Stimulated activated CD4-positive, alpha-beta T cell treated with anti-CD3 and anti-CD28 coated beads, Interleukin-12 subunit alpha, Interleukin-12 subunit beta, amount 100 ng/mL, for 4 hours (primary cell): ENCODE measurements around the gene MNDA.
"Not testable (repeated sequence)": the region's sequence is repeated elsewhere in the genome, so short reads cannot be mapped to it uniquely, and the experiment has no call there.

Source experiments
- DNase-seq: peaks from one replicate; pipeline ENCODE4 v3.0.0-alpha.2; 2020

The MNDA gene

DNA sequence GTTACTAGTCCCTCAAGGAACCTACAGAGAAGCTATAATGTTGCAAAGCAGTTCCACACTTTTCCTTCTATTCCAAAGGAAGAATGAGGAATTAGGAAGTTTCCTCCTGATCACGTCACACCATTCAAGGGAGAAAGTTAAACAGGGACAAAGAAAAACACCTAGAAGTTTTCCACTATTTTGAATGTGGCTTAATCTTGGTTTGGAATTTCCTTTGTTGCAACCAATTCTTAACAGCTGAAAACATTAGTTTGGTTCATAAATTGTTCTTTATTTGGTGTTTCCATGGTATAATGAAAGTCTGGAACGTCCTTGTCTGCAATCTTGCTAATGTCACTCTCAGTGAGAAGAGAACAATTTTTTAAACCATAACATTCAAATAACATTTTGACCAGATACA lies 8.4 kb downstream of the MNDA start:
- DNase-seq = no peak

DNA sequence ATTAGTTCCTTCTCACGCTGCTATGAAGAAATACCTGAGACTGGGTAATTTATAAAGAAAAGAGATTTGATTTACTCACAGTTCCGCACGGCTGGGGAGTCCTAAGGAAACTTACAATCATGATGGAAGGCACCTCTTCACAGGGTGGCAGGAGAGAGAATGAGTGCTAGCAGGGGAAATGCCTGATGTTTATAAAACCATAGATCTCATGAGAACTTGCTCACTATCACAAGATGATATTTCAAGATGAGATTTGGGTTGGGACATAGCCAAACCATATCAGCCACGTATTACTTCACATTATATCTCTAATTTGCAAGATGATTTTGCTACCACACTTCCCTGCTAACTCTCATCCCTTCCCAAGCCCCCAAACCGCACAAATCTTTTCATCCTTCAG lies 9.1 kb downstream of the MNDA start:
- no peak for DNase-seq

DNA sequence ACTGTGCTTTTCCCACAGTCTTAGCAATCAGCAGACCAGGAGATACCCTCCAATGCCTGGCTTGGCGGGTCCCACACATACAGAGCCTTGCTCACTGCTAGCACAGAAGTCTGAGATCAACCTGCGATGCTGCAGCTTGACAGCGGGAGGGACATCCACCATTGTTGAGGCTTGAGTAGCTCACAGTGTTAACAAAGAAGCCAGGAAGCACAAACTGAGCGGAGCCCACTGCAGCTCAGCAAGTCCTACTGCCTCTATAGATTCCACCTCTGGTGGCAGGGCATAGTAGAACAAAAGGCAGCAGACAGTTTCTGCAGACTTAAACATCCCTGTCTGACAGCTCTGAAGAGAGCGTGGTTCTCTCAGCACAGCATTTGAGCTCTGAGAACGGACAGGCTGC lies 33.4 kb downstream of the MNDA start:
- DNase-seq = no peak

DNA sequence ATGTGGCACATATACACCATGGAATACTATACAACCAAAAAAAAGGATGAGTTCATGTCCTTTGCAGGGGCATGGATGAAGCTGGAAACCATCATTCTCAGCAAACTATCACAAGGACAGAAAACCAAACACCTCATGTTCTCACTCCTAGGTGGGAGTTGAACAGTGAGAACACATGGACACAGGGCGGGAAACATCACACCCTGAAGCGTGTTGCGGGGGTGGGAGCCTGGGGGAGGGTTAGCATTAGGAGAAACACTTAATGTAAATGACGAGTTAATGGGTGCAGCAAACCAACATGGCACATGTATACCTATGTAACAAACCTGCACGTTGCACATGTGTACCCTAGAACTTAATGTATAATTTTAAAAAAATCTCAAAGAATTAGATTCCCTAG lies 39.3 kb downstream of the MNDA start:
- not testable (repeated sequence) for DNase-seq

DNA sequence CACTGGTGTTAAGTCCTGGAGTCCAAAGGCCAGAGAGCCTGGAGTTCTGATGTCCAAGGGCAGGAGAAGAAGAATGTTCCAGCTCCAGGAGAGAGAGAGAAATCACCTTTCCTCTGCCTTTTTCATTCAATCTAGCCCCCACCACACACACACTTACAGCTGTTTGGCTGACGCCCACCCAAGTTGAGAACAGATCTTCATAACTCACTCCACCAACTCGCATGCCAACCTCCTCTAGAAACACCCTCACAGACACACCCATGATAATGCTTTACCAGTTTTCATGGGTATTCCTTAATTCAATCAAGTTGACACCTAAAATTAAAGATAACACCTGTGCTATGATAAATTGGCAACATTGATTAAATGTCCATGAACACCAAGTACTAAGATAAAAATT lies 42.0 kb downstream of the MNDA start:
- no peak for DNase-seq

DNA sequence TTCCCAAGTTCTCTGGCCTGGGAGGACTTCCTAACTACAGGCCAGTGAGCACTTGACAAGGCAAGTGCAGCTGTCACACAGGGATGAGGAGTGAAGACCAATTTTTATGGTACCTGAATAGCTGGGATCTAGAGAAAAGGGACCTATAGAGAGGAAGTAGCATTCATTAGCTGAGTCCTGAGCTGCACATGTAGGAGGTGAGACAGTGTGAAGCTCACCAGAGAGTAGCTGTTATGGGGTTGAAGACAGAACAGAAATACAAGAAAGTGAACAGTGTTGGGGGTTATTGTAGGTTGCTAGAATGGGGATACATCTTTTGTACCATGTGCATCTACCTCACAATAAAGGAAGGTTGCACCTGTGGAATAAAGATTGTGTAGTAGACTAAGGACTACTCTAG lies 62.5 kb downstream of the MNDA start:
- no peak for DNase-seq

DNA sequence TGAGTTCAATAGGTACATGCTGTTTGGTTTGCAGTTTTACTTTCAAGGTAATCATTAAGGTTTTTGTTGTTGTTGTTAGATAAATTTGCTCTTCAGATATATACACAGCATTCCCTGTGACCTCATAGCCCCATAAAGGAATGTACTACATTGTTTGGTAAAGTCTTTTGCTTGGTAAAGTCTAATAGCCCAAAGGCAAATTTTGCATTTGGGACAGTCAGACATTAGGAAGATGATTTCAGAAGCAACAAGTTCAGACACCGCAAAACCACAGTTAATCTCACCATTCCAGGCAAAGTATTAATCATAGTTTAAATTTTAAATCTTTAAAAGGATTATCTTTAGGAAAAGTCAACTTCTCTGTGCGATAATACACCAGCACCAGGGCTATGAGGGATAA lies 67.6 kb downstream of the MNDA start:
- DNase-seq = no peak
